HepG2 (cell line): ENCODE results near the gene DNPH1. TPM values are rescaled to one million over a fixed set of nuclear protein-coding genes. Genes with fewer than 3 reads are reported as not detected.
A peak's percentile ranks its signal among the peaks of the same experiment; 100 is the strongest.

Experiments
- AKAP8 ChIP-seq: sonication (generic); formaldehyde crosslinking; IDR thresholded peaks from 2 replicates; pipeline ENCODE4 v1.5.1; 2020; ENCODE audit warnings: mild to moderate bottlenecking, missing genetic modification reagents
- ATF1 ChIP-seq: IDR thresholded peaks from 2 replicates; pipeline ENCODE4 v1.6.1; 2016; ENCODE audit warnings: mild to moderate bottlenecking, control low read depth
- BHLHE40 ChIP-seq: IDR thresholded peaks from 2 replicates; pipeline ENCODE4 v1.6.1; 2011; ENCODE audit warnings: low read length, improper control_type of control experiment
- BRD4 ChIP-seq: sonication (generic); formaldehyde crosslinking; IDR thresholded peaks from 2 replicates; pipeline ENCODE4 v1.4.0; 2020; ENCODE audit warnings: missing genetic modification reagents
- CCDC6 ChIP-seq: sonication (generic); formaldehyde crosslinking; IDR thresholded peaks from 2 replicates; pipeline ENCODE4 v1.8.1; 2022; ENCODE audit warnings: mild to moderate bottlenecking, missing genetic modification reagents, moderate library complexity
- EEA1 ChIP-seq: sonication (generic); formaldehyde crosslinking; IDR thresholded peaks from 2 replicates; pipeline ENCODE4 v1.5.1; 2020; ENCODE audit warnings: mild to moderate bottlenecking, missing genetic modification reagents, borderline replicate concordance
- HNF4A ChIP-seq: sonication (generic); formaldehyde crosslinking; IDR thresholded peaks from 2 replicates; pipeline ENCODE4 v1.4.0; 2020; ENCODE audit warnings: missing genetic modification reagents
- HNRNPL ChIP-seq: fragments of 200-400 bp; formaldehyde crosslinking; IDR thresholded peaks from 2 replicates; pipeline ENCODE4 v1.6.1; 2017; ENCODE audit warnings: mild to moderate bottlenecking, low read depth, low read length
- HOXA3 ChIP-seq: sonication (generic); formaldehyde crosslinking; IDR thresholded peaks from 2 replicates; pipeline ENCODE4 v1.5.0; 2020; ENCODE audit warnings: missing genetic modification reagents
- MEIS1 ChIP-seq: sonication (generic); formaldehyde crosslinking; IDR thresholded peaks from 2 replicates; pipeline ENCODE4 v1.9.0; 2021; ENCODE audit warnings: mild to moderate bottlenecking, missing genetic modification reagents, moderate library complexity, borderline replicate concordance
- NR2C2 ChIP-seq: sonication (generic); formaldehyde crosslinking; IDR thresholded peaks from 2 replicates; pipeline ENCODE4 v1.4.0; 2020; ENCODE audit warnings: missing genetic modification reagents, mild to moderate bottlenecking, moderate library complexity, borderline replicate concordance
- RBM39 ChIP-seq: fragments of 200-400 bp; formaldehyde crosslinking; IDR thresholded peaks from one replicate; pipeline ENCODE4 v1.6.1; 2018; ENCODE audit warnings: antibody characterized with exemption, mild to moderate bottlenecking, low read depth, low read length; ENCODE audit not compliant: poor library complexity, severe bottlenecking
- RORA ChIP-seq: sonication (generic); formaldehyde crosslinking; IDR thresholded peaks from 2 replicates; pipeline ENCODE4 v1.5.0; 2020; ENCODE audit warnings: mild to moderate bottlenecking, missing genetic modification reagents, moderate library complexity
- SALL1 ChIP-seq: sonication (generic); formaldehyde crosslinking; IDR thresholded peaks from 2 replicates; pipeline ENCODE4 v1.8.0; 2022; ENCODE audit warnings: mild to moderate bottlenecking, missing genetic modification reagents
- SNAI1 ChIP-seq: sonication (generic); formaldehyde crosslinking; IDR thresholded peaks from 2 replicates; pipeline ENCODE4 v1.5.0; 2020; ENCODE audit warnings: mild to moderate bottlenecking, missing genetic modification reagents, borderline replicate concordance
- ZKSCAN5 ChIP-seq: sonication (generic); formaldehyde crosslinking; IDR thresholded peaks from 2 replicates; pipeline ENCODE4 v1.5.1; 2020; ENCODE audit warnings: mild to moderate bottlenecking, missing genetic modification reagents
- ZNF547 ChIP-seq: sonication (generic); formaldehyde crosslinking; IDR thresholded peaks from 2 replicates; pipeline ENCODE4 v1.5.1; 2020; ENCODE audit warnings: mild to moderate bottlenecking, missing genetic modification reagents
- ZNF670 ChIP-seq: sonication (generic); formaldehyde crosslinking; IDR thresholded peaks from 2 replicates; pipeline ENCODE4 v1.8.0; 2022; ENCODE audit warnings: mild to moderate bottlenecking, missing genetic modification reagents, borderline replicate concordance
- ZNF839 ChIP-seq: sonication (generic); formaldehyde crosslinking; IDR thresholded peaks from 2 replicates; pipeline ENCODE4 v1.4.0; 2020; ENCODE audit warnings: missing genetic modification reagents, mild to moderate bottlenecking, borderline replicate concordance
- polyA plus RNA-seq, 8 experiments: library from polyadenylated mRNA; depleted of rRNA in 3 of 8; stranded (reverse) in 7 of 8; unstranded in 1 of 8; fragments of >200 nt; fragmentation: Illumina TruSeq in 4 of 8; extraction: Trizol in 4 of 8; gene quantifications; 2 replicates each; pipeline versions ENCODE4 v1.2.1 to v1.2.3, GENCODE V29; 2011 to 2016; ENCODE audit warnings: low read depth in 4 of 8, missing spikeins in 1 of 8, mixed read lengths in 1 of 8; ENCODE audit not compliant: insufficient read depth in 1 of 8
- total RNA-seq, 5 experiments: library from RNA; depleted of rRNA; stranded (reverse); fragments of >200 nt; fragmentation: Illumina TruSeq; extraction: Trizol; gene quantifications; 2 replicates each; pipeline ENCODE4 v1.2.3, GENCODE V29; 2016; ENCODE audit warnings: low read depth in 1 of 5
- TF ChIP-seq, protein P1 (sequence below): sonication (generic); formaldehyde crosslinking; IDR thresholded peaks from 2 replicates; pipeline ENCODE4 v1.5.1; 2020; ENCODE audit warnings: mild to moderate bottlenecking, missing genetic modification reagents, moderate library complexity
- TF ChIP-seq, protein P2 (sequence below): sonication (generic); formaldehyde crosslinking; IDR thresholded peaks from 2 replicates; pipeline ENCODE4 v1.8.0; 2022; ENCODE audit warnings: mild to moderate bottlenecking, missing genetic modification reagents; ENCODE audit not compliant: insufficient replicate concordance
- TF ChIP-seq, protein P3 (sequence below): IDR thresholded peaks from 2 replicates; pipeline ENCODE4 v1.6.1; 2016; ENCODE audit warnings: missing compliant biosample characterization, missing genetic modification reagents, borderline replicate concordance

DNPH1 gene
- total and polyA plus RNA-seq, 2 of the 13 experiments (the other 11 are each of a cell fraction or from before 2014, with no cell fraction given) = 56.5 to 75.1 TPM

DNA sequence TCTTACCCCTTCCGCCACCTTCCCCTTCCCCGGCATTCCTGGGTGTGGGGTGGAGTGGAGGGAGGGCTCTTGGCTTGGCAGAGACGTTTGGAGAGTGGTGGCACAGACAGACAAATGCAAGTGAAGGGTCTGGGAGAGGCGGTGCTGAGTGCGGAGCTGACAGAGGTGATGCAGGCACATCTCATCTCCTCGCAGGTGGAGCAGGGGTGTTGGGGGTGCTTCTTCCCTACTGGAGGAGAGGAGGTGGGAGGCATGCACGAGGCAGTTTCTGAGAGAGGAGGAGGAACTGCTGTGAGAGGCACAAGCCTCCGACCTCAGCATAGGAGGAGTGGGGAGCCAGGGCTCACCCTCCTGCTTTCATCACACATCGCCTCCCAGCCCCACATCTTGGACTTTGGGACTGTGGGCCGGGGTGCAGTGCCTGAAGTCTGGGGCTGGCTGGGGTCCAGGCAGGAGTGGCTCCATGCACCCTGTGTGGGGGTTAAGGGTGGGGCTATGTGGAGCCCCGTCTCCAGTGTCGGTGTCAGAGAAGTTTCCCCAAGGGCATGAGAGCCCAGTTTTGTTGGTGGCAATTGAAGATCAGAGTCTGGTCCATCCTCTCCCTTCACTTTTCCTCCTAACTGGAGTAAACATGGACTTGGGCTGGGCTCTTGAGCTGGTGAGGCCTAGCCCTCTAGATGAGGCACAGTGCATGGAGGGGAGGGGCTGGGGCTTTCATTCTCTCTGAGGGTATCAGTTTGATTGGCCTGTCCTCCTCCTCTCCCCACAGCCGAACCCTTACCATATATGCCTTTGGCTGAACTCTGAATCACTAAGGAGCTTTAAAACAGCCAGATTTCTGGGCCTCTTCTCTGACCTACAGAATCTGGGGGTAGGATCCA is 48.6 kb upstream of the DNPH1 start (continued):
- TF ChIP-seq, protein P1, sequence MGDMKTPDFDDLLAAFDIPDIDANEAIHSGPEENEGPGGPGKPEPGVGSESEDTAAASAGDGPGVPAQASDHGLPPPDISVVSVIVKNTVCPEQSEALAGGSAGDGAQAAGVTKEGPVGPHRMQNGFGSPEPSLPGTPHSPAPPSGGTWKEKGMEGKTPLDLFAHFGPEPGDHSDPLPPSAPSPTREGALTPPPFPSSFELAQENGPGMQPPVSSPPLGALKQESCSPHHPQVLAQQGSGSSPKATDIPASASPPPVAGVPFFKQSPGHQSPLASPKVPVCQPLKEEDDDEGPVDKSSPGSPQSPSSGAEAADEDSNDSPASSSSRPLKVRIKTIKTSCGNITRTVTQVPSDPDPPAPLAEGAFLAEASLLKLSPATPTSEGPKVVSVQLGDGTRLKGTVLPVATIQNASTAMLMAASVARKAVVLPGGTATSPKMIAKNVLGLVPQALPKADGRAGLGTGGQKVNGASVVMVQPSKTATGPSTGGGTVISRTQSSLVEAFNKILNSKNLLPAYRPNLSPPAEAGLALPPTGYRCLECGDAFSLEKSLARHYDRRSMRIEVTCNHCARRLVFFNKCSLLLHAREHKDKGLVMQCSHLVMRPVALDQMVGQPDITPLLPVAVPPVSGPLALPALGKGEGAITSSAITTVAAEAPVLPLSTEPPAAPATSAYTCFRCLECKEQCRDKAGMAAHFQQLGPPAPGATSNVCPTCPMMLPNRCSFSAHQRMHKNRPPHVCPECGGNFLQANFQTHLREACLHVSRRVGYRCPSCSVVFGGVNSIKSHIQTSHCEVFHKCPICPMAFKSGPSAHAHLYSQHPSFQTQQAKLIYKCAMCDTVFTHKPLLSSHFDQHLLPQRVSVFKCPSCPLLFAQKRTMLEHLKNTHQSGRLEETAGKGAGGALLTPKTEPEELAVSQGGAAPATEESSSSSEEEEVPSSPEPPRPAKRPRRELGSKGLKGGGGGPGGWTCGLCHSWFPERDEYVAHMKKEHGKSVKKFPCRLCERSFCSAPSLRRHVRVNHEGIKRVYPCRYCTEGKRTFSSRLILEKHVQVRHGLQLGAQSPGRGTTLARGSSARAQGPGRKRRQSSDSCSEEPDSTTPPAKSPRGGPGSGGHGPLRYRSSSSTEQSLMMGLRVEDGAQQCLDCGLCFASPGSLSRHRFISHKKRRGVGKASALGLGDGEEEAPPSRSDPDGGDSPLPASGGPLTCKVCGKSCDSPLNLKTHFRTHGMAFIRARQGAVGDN (CRISPR knock-in tag) = peak; percentile 87
- TF ChIP-seq ATF1 (CRISPR knock-in tag) = no peak
- 0 out of 2 replicates have a peak, but pooled peaks have one; percentile 55 for TF ChIP-seq ZNF839 (CRISPR knock-in tag)
- peak; percentile 93 for TF ChIP-seq ZKSCAN5 (CRISPR knock-in tag)
- TF ChIP-seq BHLHE40 = no peak
- TF ChIP-seq, protein P2, sequence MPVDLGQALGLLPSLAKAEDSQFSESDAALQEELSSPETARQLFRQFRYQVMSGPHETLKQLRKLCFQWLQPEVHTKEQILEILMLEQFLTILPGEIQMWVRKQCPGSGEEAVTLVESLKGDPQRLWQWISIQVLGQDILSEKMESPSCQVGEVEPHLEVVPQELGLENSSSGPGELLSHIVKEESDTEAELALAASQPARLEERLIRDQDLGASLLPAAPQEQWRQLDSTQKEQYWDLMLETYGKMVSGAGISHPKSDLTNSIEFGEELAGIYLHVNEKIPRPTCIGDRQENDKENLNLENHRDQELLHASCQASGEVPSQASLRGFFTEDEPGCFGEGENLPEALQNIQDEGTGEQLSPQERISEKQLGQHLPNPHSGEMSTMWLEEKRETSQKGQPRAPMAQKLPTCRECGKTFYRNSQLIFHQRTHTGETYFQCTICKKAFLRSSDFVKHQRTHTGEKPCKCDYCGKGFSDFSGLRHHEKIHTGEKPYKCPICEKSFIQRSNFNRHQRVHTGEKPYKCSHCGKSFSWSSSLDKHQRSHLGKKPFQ (CRISPR knock-in tag) = peak; percentile 7
- no peak for TF ChIP-seq RBM39
- peak; percentile 63; the same call in 1 of the 2 replicates for TF ChIP-seq ZNF547 (CRISPR knock-in tag)
- TF ChIP-seq HOXA3 (CRISPR knock-in tag) = peak; percentile 78; the same call in 1 of the 2 replicates
- peak; percentile 38; the same call in 1 of the 2 replicates for TF ChIP-seq AKAP8 (CRISPR knock-in tag)
- TF ChIP-seq RORA (CRISPR knock-in tag) = no peak
- TF ChIP-seq CCDC6 (CRISPR knock-in tag) = peak; percentile 69; the same call in 1 of the 2 replicates
- peak; percentile 84; the same call in 1 of the 2 replicates for TF ChIP-seq HNRNPL
- TF ChIP-seq ZNF670 (CRISPR knock-in tag) = peak; percentile 64; the same call in 1 of the 2 replicates
- 0 out of 2 replicates have a peak, but pooled peaks have one; percentile 45 for TF ChIP-seq EEA1 (CRISPR knock-in tag)
- TF ChIP-seq HNF4A (CRISPR knock-in tag) = peak; percentile 97
- 0 out of 2 replicates have a peak, but pooled peaks have one; percentile 4 for TF ChIP-seq SNAI1 (CRISPR knock-in tag)
- peak; percentile 14; the same call in 1 of the 2 replicates for TF ChIP-seq MEIS1 (CRISPR knock-in tag)
- peak; percentile 86 for TF ChIP-seq SALL1 (CRISPR knock-in tag)
- TF ChIP-seq, protein P3, sequence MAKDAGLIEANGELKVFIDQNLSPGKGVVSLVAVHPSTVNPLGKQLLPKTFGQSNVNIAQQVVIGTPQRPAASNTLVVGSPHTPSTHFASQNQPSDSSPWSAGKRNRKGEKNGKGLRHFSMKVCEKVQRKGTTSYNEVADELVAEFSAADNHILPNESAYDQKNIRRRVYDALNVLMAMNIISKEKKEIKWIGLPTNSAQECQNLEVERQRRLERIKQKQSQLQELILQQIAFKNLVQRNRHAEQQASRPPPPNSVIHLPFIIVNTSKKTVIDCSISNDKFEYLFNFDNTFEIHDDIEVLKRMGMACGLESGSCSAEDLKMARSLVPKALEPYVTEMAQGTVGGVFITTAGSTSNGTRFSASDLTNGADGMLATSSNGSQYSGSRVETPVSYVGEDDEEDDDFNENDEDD (CRISPR knock-in tag) = no peak
- peak; percentile 54 for TF ChIP-seq BRD4 (CRISPR knock-in tag)
- TF ChIP-seq NR2C2 (CRISPR knock-in tag) = 0 out of 2 replicates have a peak, but pooled peaks have one; percentile 35
